AG08395 (cell line): ENCODE data around the gene MRPL12.
"Not testable (repeated sequence)": the region's sequence is repeated elsewhere in the genome, so short reads cannot be mapped to it uniquely, and the experiment has no call there.

Experiments used
- DNase-seq: peaks from one replicate; pipeline ENCODE4 v3.0.0; 2012; ENCODE audit warnings: mixed read lengths, low spot score

The MRPL12 gene

DNA sequence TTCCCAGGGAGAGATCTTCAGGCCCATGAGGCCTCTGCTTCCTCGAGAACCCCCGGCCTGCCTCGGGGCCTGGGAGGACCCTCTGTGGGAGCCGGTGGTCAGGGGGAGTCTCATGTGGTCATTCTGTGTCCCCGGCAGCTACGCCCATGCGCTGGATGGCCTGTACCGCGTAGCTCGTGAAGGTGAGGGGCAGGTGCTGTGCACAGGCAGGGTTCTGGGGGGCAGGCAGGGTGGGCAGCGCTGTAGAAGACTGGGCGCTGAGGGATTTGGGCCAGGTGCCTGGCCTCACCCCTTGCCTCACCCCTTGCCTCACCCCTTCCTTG, 13.5 kb downstream of the MRPL12 start:
- no peak for DNase-seq

GRCh38 chr17:81717049-81717765, 14.0 kb downstream of the MRPL12 start:
- DNase-seq = no peak

- DNase-seq = no peak
Observed at GRCh38 chr17:81717766-81718089, 14.6 kb downstream of the MRPL12 start.

DNA sequence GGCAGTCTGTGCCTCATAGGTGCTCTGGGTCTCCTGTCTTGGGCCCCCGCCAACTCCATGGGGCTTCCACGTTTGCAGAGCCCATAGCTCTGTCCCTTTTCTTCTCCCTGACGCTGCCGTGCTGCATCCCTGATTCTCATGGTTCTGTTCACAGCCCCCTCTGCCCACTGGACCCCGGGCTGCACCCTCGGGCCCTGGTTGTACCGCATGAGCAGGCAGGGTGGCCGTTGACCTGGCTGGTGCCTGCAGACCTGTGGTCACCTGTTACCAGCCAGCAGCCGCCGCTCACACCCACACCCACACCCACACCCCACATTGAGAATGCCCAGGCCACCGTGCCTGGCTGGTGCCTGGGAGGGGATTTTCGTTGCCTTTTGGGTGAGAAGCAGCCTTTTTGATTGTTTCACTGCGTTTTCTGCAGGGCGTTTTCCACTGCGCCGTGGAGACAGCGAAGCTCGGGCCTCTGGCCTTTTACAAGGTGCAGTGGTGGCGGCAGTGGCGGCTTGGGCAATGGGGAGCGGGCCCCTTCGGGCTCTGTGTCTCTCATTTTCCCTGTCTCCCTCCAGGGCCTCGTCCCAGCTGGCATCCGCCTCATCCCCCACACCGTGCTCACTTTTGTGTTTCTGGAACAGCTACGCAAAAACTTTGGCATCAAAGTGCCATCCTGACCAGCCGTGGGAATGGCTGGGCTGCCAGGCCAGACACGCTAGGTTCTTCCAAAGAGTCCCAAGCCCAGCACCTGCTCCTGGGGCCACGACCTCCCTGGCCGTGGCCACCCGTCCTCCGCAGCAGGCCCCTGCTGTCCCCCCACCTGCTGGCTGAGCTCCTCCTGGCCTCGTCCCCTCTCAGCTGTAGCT, 16.5 kb downstream of the MRPL12 start:
- DNase-seq = no peak

GRCh38 chr17:81720267-81721071, 17.3 kb downstream of the MRPL12 start:
- DNase-seq = no peak

DNA sequence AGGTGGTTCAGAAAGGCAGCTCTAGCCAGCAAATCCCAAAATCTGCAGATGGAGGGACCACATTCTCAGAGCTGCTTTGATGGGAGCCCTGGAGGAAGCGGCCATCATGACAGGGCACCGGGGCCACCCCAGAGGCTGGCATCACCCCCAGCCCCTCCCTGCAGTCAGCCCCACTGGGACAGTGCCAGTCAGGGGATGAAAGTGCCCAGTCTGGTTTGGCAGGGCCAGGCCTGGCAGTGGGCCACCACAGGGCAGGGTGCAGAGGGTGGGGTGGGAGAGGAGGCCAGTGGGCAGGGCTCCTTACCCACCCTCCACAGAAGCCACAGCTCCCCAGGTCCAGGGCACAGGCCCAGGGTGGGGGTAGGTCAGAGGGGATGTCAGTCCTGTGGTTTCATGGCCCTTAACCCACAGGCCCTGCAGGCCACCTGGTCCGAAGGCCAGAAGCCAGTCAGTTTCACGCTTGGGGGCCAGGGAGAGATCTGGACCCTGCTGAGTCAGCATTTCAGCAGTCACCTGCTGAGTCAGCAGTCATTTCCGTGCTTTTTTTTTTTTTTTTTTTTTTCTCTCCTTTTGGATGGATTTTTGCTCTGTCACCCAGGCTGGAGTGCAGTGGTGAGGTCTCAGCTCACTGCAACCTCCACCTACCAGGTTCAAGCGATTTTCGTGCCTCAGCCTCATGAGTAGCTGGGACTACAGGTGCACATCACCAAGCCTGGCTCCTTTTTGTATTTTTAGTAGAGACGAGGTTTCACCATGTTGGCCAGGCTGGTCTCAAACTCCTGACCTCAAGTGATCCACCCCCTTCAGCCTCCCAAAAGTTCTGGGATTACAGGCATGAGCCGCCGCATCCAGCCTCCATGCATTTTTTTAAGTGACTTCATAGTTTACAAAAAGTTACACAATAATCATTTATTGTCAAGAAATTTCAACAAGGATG, 19.3 kb downstream of the MRPL12 start:
- DNase-seq = no peak

DNA sequence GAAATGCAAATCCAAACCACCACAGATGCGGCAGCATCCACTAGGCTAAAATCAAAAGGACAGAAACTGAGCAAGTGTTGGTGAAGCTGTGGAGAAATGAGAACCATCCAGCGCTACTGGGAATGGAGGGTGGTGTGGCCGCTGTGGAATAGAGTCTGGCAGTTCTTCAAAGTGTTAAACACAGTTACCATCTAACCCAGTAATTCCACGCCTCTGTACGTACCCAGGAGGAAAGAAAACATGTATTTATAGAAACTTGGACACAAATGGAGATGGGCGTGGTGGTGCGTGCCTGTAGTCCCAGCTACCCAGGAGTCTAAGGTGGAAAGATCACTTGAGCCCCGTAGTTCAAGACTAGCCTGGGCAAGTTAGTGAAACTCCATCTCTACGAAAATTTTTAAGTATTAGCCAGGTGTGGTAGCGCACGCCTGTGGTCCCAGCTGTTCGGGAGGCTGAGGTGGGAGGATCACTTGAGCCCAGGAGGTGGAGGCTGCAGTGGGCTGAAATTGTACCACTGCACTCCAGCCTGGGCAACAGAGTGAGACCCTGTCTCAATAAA, 20.6 kb downstream of the MRPL12 start:
- DNase-seq = no peak

- no peak for DNase-seq
Observed at GRCh38 chr17:81725439-81725838, 22.3 kb downstream of the MRPL12 start.

DNA sequence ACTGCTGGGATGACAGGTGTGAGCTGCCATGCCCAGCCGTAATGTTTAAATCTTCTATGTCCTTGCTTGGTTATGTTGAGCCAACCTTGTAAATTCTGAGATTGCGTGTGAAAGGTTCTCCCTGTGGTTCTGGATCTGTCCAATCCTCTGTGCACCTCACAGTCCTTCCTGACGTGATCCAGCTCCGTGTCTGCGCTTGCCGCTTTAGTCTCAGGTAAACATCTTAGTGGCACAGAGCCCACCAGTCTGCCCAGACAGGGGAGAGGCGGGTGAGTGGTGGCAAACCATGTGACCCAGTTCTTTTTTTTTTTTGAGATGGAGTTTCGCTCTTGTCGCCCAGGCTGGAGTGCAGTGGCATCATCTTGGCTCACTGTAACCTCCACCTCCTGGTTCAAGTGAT, 22.8 kb downstream of the MRPL12 start:
- no peak for DNase-seq

- no peak for DNase-seq
Observed at GRCh38 chr17:81727324-81728031, 24.3 kb downstream of the MRPL12 start.

- DNase-seq = peak; percentile 96
Observed at GRCh38 chr17:81733507-81734404, 30.6 kb downstream of the MRPL12 start.

GRCh38 chr17:81734405-81735263, 31.5 kb downstream of the MRPL12 start:
- DNase-seq = no peak

- DNase-seq = peak; percentile 74
Observed at GRCh38 chr17:81735264-81736102, 32.3 kb downstream of the MRPL12 start.

- no peak for DNase-seq
Observed at GRCh38 chr17:81737947-81738800, 35.0 kb downstream of the MRPL12 start.

DNA sequence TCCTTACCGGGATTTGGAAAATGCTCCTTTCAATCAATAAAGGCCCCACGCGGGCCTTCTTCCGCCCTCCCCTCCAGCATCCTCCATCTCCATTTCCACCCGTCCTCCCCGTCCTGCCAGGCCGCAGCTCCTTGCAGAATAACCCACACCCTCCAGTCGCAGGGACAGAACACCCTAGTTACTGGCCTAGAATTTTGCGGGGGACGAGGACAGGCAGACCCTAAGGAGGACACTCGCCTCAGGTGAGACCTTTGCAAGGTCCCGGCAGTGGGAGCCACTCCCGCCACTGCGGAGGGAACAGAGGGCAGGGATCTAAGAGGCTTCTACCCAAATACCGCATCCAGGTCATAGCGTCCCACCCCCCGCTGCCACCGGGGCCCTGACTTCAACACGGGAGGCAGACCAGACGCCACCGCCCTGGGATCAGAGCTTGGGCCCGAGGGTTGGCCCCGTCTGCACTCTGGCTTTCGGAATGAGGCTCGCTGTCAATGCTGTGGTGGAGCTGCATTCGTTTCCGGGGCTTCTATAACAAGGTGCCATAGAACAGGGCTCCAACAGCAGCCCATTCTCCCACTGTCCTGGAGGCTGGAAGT, 35.7 kb downstream of the MRPL12 start:
- DNase-seq = no peak

- DNase-seq = not testable (repeated sequence)
Observed at GRCh38 chr17:81739593-81739992, 36.4 kb downstream of the MRPL12 start.
